ENCODE results near the gene DBNDD1. TPM values are rescaled to one million over a fixed set of nuclear protein-coding genes. Genes with fewer than 3 reads are reported as not detected.

The DBNDD1 gene
- total and polyA plus RNA-seq, 10 of the 15 experiments (the other 5 are each of a cell fraction or from before 2014, with no cell fraction given) = 0.06 to 4.6 (median 0.55) TPM

DNA sequence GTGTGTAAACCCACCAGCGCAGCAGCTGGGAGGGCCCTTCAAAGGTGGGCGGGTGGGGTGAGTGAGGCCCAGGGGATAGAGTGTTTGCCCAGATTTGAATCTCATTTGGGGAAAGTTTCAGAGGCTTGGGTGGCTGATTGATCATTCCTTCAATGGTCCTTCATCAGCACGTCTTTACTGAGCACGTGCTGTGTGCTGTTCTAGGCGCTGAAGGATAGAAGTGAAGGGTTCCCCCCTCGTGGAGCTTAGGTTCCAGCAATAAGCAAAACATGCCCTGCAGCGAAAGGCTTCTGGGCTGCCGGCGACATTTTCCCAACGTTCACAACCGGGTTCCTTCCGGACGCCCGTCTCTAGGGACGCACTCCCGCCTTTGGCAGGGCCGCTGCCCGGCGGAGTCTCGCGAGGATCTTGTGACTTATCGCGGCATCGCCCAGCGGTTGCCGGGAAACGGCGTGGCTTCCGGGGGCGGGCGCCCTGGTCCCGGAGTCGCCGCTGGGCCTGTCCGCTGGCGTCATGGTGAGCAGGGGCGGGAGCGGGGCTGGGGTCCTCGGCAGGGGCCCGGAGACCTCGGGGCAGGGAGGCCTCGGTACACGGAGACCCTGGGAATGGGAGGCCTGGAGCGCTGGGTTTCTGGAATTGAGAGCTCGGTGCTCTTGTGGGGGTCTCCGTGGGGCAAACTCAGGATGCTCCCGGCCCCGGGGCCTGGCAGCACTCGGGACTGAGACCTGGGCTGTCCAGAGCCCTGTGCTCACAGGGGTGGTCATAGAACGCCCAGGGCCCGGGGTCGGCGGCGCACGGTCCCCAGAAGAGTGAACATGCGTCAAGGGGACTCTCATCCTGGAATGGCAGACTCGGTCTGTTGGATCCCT, 3.2 kb upstream of the DBNDD1 start:
- no TSS peak for BruUV-seq (replicated peaks)
- Histone ChIP-seq H3K27ac (ENCODE audit: control insufficient read depth, insufficient read depth) (no peak overlapping the region), H2AFZ (ENCODE audit: control insufficient read depth, low read depth, low read length) (peak overlapping the region; percentile 35), H3K36me3 (ENCODE audit: control insufficient read depth in 2 of 2, insufficient read depth in 2 of 2, low read length in 1 of 2) (no peaks in the 10 kb centered on the region), H3K27me3 (replicated peaks in 1 of 2; ENCODE audit: control insufficient read depth in 2 of 2, insufficient read depth in 2 of 2, low read length in 1 of 2) (peaks cover 5 to 7% of the 10 kb centered on the region in 2 experiments; a peak in 3 of 4 replicates), H3K4me1 (ENCODE audit: control insufficient read depth, insufficient read depth, low read length) (no peaks in the 10 kb centered on the region), H4K20me1 (ENCODE audit: control insufficient read depth, insufficient read depth) (no peaks in the 10 kb centered on the region), H3K4me2 (ENCODE audit: control insufficient read depth, insufficient read depth) (peak overlapping the region; percentile 61; the same call in 1 of the 2 replicates), H3K9ac (ENCODE audit: control insufficient read depth, insufficient read depth, low read length) (no peak overlapping the region), H3K79me2 (ENCODE audit: control insufficient read depth, insufficient read depth, low read length) (no peaks in the 10 kb centered on the region), H3K9me3 (replicated peaks; ENCODE audit: control insufficient read depth, insufficient read depth, low read length) (no peaks in the 10 kb centered on the region), H3K4me3 (peak overlapping the region; percentile 55; the same call in 1 of the 2 replicates)
- FAIRE-seq (no peak), DNase-seq (ENCODE audit: low read depth, low spot score) (peak; percentile 62), ATAC-seq (peak; percentile 90)
- ChIA-PET POLR2A (no interaction called here), SMC1A (ENCODE audit: uncharacterized antibody, unreplicated experiment) (interaction anchor here (0.8 kb wide), 1 partner anchor 51 kb away, joined by 3 read pairs; no protein-coding TSS in a partner anchor), CTCF (interaction anchor here (0.8 kb wide), 1 partner anchor 59 kb away, joined by 3 read pairs; no protein-coding TSS in a partner anchor), RAD21 (ENCODE audit: unreplicated experiment) (interaction anchor here (0.6 kb wide), 1 partner anchor 73 kb away, joined by 3 read pairs; no protein-coding TSS in a partner anchor)
- WGBS (ENCODE audit: insufficient coverage, insufficient replicate concordance, low lambda C conversion rate, missing lambda C conversion rate) = 18% methylated on average over 43 of the region's 57 CpGs
- in situ Hi-C loops (cut with MboI) = no loop called here
- intact Hi-C loops (cut with micrococcal nuclease; ENCODE audit: unreplicated experiment) = no loop called here
- TF ChIP-seq, protein P1, sequence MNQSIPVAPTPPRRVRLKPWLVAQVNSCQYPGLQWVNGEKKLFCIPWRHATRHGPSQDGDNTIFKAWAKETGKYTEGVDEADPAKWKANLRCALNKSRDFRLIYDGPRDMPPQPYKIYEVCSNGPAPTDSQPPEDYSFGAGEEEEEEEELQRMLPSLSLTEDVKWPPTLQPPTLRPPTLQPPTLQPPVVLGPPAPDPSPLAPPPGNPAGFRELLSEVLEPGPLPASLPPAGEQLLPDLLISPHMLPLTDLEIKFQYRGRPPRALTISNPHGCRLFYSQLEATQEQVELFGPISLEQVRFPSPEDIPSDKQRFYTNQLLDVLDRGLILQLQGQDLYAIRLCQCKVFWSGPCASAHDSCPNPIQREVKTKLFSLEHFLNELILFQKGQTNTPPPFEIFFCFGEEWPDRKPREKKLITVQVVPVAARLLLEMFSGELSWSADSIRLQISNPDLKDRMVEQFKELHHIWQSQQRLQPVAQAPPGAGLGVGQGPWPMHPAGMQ (IDR thresholded peaks at IDR 0.05; ENCODE audit: borderline replicate concordance) = peak; percentile 80
- TF ChIP-seq, protein P2, sequence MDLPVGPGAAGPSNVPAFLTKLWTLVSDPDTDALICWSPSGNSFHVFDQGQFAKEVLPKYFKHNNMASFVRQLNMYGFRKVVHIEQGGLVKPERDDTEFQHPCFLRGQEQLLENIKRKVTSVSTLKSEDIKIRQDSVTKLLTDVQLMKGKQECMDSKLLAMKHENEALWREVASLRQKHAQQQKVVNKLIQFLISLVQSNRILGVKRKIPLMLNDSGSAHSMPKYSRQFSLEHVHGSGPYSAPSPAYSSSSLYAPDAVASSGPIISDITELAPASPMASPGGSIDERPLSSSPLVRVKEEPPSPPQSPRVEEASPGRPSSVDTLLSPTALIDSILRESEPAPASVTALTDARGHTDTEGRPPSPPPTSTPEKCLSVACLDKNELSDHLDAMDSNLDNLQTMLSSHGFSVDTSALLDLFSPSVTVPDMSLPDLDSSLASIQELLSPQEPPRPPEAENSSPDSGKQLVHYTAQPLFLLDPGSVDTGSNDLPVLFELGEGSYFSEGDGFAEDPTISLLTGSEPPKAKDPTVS (IDR thresholded peaks at IDR 0.05; ENCODE audit: low read depth, low read length) = no peak
- TF ChIP-seq PAX5 (IDR thresholded peaks at IDR 0.05; ENCODE audit: borderline replicate concordance, low read depth, low read length) (peak; percentile 18; the same call in 1 of the 2 replicates), BHLHE40 (IDR thresholded peaks at IDR 0.05; ENCODE audit: borderline replicate concordance in 1 of 2, low read depth in 2 of 2, low read length in 1 of 2) (peak in 1 of 2 experiments; percentile 74; a peak in 2 of 4 replicates), EGR1 (IDR thresholded peaks at IDR 0.05; ENCODE audit: borderline replicate concordance in 1 of 2, low read depth in 2 of 2, low read length in 2 of 2) (peak in 1 of 2 experiments; percentile 58; a peak in 2 of 3 replicates), BRCA1 (IDR thresholded peaks at IDR 0.05; ENCODE audit: low read depth, low read length) (peak; percentile 92), POLR2A (IDR thresholded peaks at IDR 0.05; ENCODE audit: low read depth, low read length) (peak; percentile 35; the same call in 1 of the 2 replicates), BCL11A (IDR thresholded peaks at IDR 0.05; ENCODE audit: low read depth, low read length) (no peak), PAX8 (IDR thresholded peaks at IDR 0.05) (no peak), MEF2B (IDR thresholded peaks at IDR 0.05; ENCODE audit: partially characterized antibody, poor library complexity, severe bottlenecking) (peak; percentile 91), RCOR1 (conservative IDR thresholded peaks at IDR 0.05; ENCODE audit: low read depth, low read length) (peak; percentile 97; the same call in 1 of the 2 replicates), IKZF1 (conservative IDR thresholded peaks at IDR 0.05) (peak; percentile 44; the same call in 1 of the 2 replicates), CHD2 (IDR thresholded peaks at IDR 0.05; ENCODE audit: borderline replicate concordance, low read depth, low read length) (peak; percentile 99), MXI1 (IDR thresholded peaks at IDR 0.05; ENCODE audit: low read depth, low read length) (peak; percentile 49), PML (IDR thresholded peaks at IDR 0.05; ENCODE audit: low read length) (no peak)
- TF ChIP-seq, protein P3, sequence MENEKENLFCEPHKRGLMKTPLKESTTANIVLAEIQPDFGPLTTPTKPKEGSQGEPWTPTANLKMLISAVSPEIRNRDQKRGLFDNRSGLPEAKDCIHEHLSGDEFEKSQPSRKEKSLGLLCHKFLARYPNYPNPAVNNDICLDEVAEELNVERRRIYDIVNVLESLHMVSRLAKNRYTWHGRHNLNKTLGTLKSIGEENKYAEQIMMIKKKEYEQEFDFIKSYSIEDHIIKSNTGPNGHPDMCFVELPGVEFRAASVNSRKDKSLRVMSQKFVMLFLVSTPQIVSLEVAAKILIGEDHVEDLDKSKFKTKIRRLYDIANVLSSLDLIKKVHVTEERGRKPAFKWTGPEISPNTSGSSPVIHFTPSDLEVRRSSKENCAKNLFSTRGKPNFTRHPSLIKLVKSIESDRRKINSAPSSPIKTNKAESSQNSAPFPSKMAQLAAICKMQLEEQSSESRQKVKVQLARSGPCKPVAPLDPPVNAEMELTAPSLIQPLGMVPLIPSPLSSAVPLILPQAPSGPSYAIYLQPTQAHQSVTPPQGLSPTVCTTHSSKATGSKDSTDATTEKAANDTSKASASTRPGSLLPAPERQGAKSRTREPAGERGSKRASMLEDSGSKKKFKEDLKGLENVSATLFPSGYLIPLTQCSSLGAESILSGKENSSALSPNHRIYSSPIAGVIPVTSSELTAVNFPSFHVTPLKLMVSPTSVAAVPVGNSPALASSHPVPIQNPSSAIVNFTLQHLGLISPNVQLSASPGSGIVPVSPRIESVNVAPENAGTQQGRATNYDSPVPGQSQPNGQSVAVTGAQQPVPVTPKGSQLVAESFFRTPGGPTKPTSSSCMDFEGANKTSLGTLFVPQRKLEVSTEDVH (IDR thresholded peaks at IDR 0.05; ENCODE audit: low read depth, partially characterized antibody) = no peak
